Neural crest cell (in vitro differentiated cells): ENCODE data around the gene PPM1E. TPM values are rescaled to one million over a fixed set of nuclear protein-coding genes. Genes with fewer than 3 reads are reported as not detected.

Source experiments
- DNase-seq: peaks from one replicate; pipeline ENCODE4 v3.0.0; 2021; ENCODE audit warnings: low read depth, mixed read lengths, low spot score
- H3K27ac Mint-ChIP-seq: one replicate; pipeline ENCODE4 v1.8.0; 2021; ENCODE audit warnings: mild to moderate bottlenecking, mixed read lengths; ENCODE audit not compliant: unreplicated experiment
- H3K27me3 Mint-ChIP-seq: 2 replicates; pipeline ENCODE4 v1.8.0; 2021; ENCODE audit warnings: low read depth, mild to moderate bottlenecking, mixed read lengths
- H3K36me3 Mint-ChIP-seq: 2 replicates; pipeline ENCODE4 v1.8.0; 2021; ENCODE audit warnings: low read depth, mild to moderate bottlenecking, mixed read lengths
- H3K4me1 Mint-ChIP-seq: 2 replicates; pipeline ENCODE4 v1.8.0; 2021; ENCODE audit warnings: mixed read lengths
- H3K4me3 Mint-ChIP-seq: one replicate; pipeline ENCODE4 v1.8.0; 2021; ENCODE audit warnings: mild to moderate bottlenecking, mixed read lengths
- H3K9me3 Mint-ChIP-seq: 2 replicates; pipeline ENCODE4 v1.8.0; 2021; ENCODE audit warnings: mixed read lengths
- total RNA-seq: library from RNA; stranded (reverse); gene quantifications from 2 replicates; pipeline ENCODE4 v1.2.1, GENCODE V29; 2021
- TF ChIP-seq, protein P1 (sequence below): fragments of 200-600 bp; sonication (generic); conservative IDR thresholded peaks from 2 replicates; pipeline ENCODE4 v1.5.0; 2021; ENCODE audit warnings: antibody characterized with exemption, mild to moderate bottlenecking

PPM1E gene
- total RNA-seq, 1 donor from 2014 or later, result 15.2 TPM

DNA sequence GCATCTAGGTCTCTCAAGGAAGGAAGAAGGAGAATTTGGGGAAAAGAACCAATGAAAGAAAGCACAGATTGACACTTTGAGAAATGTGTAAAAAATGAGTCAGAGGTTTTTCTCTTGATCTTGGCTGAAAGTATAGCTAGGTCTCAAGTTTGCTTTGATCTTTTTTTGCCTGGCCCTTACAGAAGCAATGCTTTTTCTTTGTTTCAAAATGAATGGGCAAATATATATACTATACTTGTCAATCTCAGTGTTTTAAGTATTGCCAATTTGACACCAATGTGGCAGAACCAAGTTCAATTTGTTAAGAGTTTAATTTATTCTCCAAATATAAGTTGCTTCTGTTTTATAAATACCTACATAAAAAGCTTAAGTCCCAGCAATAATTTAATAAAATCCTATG is 119.6 kb downstream of the PPM1E start:
- no peaks in the 10 kb centered on the region for H3K36me3 Mint-ChIP-seq
- no peak overlapping the region for H3K27ac Mint-ChIP-seq
- TF ChIP-seq, protein P1, sequence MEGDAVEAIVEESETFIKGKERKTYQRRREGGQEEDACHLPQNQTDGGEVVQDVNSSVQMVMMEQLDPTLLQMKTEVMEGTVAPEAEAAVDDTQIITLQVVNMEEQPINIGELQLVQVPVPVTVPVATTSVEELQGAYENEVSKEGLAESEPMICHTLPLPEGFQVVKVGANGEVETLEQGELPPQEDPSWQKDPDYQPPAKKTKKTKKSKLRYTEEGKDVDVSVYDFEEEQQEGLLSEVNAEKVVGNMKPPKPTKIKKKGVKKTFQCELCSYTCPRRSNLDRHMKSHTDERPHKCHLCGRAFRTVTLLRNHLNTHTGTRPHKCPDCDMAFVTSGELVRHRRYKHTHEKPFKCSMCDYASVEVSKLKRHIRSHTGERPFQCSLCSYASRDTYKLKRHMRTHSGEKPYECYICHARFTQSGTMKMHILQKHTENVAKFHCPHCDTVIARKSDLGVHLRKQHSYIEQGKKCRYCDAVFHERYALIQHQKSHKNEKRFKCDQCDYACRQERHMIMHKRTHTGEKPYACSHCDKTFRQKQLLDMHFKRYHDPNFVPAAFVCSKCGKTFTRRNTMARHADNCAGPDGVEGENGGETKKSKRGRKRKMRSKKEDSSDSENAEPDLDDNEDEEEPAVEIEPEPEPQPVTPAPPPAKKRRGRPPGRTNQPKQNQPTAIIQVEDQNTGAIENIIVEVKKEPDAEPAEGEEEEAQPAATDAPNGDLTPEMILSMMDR, result no peak
- H3K27me3 Mint-ChIP-seq, result no peaks in the 10 kb centered on the region
- H3K9me3 Mint-ChIP-seq, result no peaks in the 10 kb centered on the region
- no peak overlapping the region for H3K4me3 Mint-ChIP-seq
- no peaks in the 10 kb centered on the region for H3K4me1 Mint-ChIP-seq
- no peak for DNase-seq

DNA sequence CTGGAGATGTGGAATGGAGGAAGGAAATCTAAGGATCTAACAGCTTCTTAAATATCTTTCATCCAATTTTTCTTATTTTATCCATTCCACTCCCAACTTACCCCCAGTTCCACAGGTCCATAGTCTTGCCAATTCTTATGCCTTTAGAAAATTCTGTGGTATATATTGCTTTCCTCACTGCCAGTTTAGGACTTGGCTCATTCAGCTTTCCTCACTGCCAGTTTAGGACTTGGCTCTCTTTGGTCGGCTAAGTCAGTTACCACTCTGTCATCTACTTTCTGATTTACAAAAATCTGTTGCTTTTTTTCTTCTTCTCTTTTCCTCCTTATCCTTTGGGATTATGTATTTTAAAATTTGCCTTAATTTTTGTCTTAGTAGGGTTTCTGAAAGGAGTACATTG is 128.5 kb downstream of the PPM1E start:
- no peak overlapping the region for H3K27ac Mint-ChIP-seq
- TF ChIP-seq, protein P1, result no peak
- no peaks in the 10 kb centered on the region for H3K4me1 Mint-ChIP-seq
- DNase-seq, result no peak
- no peak overlapping the region for H3K4me3 Mint-ChIP-seq
- H3K9me3 Mint-ChIP-seq, result no peaks in the 10 kb centered on the region
- H3K36me3 Mint-ChIP-seq, result peaks cover 5% of the 10 kb centered on the region
- no peaks in the 10 kb centered on the region for H3K27me3 Mint-ChIP-seq

DNA sequence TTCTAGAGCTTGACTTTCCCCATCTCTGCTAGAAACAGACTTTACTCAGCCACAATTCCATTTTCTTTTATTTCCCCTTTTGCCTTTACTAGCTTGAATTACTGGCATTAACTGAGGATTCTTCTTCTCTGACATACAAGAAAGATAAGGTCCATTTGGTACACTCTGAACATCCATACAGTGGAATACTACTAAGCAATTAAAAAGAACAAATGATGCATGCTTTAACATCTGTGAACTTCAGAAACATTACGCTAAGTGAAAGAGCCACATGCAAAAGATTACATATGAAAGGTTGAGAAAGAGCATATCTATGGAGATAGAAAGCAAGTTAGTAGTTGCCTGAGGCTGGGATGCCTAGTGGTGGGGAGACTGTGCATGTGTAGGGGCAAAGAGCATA is 130.9 kb downstream of the PPM1E start:
- Mint-ChIP-seq H3K27ac (no peak overlapping the region), H3K36me3 (peaks cover 11% of the 10 kb centered on the region), H3K4me1 (no peaks in the 10 kb centered on the region), H3K9me3 (peaks cover 2% of the 10 kb centered on the region), H3K27me3 (no peaks in the 10 kb centered on the region), H3K4me3 (no peak overlapping the region)
- TF ChIP-seq, protein P1, result no peak
- DNase-seq, result no peak

DNA sequence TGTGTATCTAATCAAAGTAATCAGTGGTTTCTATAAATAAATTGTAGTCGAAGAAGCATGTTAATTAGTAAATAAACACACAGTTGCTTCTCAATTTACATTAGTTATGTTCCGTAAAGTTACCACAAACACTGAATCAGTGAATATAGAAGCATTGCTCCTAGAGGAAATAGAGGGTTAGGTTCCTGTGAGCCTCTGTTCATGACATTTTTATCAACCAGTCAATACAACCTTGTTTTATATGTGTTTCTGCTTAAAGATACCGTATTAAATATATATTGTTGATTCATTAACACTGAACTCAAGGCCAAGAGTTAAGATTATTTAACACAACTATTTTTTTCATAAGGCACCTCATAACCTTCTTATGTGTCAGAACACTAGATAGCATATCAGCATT is 134.3 kb downstream of the PPM1E start:
- DNase-seq, result no peak
- TF ChIP-seq, protein P1, result no peak
- H3K27me3 Mint-ChIP-seq, result no peaks in the 10 kb centered on the region
- peaks cover 16% of the 10 kb centered on the region for H3K36me3 Mint-ChIP-seq
- no peak overlapping the region for H3K27ac Mint-ChIP-seq
- no peaks in the 10 kb centered on the region for H3K4me1 Mint-ChIP-seq
- no peak overlapping the region for H3K4me3 Mint-ChIP-seq
- H3K9me3 Mint-ChIP-seq, result peaks cover 5% of the 10 kb centered on the region

DNA sequence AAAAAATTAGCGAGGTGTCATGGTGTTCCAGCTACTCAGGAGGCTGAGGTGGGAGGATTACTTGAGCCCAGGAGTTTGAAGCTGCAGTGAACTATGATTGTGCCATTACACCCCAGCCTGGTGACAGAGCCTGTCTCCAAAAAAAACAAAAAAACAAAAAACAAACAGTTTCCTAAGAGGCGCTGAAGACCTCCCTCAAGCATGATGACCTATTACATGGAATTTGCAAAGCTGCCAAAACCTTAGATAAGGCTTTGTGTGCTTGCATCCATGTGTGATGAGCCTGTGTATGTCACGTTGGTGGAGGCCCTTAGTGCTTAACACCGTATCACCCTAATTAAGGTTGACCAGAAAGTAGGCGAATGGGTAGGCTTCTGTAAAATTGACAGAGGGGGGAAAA is 143.5 kb downstream of the PPM1E start:
- H3K27me3 Mint-ChIP-seq, result no peaks in the 10 kb centered on the region
- H3K4me1 Mint-ChIP-seq, result no peaks in the 10 kb centered on the region
- peaks cover 4% of the 10 kb centered on the region for H3K9me3 Mint-ChIP-seq
- no peak for DNase-seq
- no peak overlapping the region for H3K27ac Mint-ChIP-seq
- peaks cover 23% of the 10 kb centered on the region for H3K36me3 Mint-ChIP-seq
- H3K4me3 Mint-ChIP-seq, result no peak overlapping the region
- TF ChIP-seq, protein P1, result no peak

DNA sequence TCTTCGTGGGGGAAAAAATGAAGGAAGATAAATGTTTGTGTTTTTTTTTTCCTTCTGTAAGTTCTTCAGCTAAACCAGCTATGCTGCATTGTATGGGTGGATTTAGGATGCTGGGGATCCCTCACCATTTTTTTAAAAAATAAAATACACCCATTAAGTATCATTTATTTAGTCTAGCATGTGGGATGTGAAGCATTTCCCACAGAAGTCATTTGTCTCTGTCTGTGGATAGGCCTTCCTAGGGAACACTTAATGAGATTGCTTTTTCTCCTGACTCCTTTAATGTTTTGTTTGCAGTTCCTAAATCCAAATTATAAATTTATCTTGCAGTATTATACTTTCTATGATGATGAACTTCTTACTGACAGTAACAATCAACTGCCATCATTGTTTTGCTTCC is 146.7 kb downstream of the PPM1E start:
- no peaks in the 10 kb centered on the region for H3K27me3 Mint-ChIP-seq
- H3K27ac Mint-ChIP-seq, result no peak overlapping the region

More for the DNA sequence above, 146.7 kb downstream of the PPM1E start:
- peaks cover 25% of the 10 kb centered on the region for H3K36me3 Mint-ChIP-seq
- no peaks in the 10 kb centered on the region for H3K4me1 Mint-ChIP-seq
- peaks cover 8% of the 10 kb centered on the region for H3K9me3 Mint-ChIP-seq
- DNase-seq, result no peak
- TF ChIP-seq, protein P1, result no peak
- no peak overlapping the region for H3K4me3 Mint-ChIP-seq
